ENCODE data around the gene HRAS. TPM values are rescaled to one million over a fixed set of nuclear protein-coding genes. Genes with fewer than 3 reads are reported as not detected.

HRAS gene
- total and polyA plus RNA-seq, 2 of the 8 experiments (the other 6 are each of a cell fraction or from before 2014, with no cell fraction given) = 44.3 to 54.7 TPM

DNA sequence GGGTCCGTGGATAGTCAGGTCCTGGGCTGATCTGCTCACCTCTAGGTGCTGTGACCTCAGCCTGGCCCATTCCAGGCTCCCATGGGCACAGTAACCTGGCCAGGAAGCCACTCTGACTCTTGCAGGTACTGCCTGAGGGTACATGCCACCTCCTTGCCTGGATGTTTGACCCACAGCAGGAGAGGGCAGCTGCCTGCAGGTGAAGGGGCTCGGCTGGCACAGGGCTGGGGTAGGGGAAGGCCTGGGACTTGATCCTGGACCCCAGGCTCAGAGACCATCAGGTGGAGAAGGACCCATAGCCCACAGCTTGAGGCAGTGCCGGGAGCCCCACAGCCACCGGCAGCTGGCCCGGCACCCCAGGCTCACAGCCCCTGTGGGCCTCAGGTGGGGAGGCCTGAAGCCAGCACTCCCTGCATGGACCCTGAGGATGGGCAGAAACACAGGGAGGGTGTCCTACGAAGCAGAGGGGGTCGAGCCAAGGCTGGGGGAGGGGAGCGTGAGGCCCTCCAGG is 4.7 kb upstream of the HRAS start (continued):
- no peak for TF ChIP-seq FOSL1 (IDR thresholded peaks at IDR 0.05; ENCODE audit: insufficient read depth, low read depth, low read length)
- TF ChIP-seq, protein P1, sequence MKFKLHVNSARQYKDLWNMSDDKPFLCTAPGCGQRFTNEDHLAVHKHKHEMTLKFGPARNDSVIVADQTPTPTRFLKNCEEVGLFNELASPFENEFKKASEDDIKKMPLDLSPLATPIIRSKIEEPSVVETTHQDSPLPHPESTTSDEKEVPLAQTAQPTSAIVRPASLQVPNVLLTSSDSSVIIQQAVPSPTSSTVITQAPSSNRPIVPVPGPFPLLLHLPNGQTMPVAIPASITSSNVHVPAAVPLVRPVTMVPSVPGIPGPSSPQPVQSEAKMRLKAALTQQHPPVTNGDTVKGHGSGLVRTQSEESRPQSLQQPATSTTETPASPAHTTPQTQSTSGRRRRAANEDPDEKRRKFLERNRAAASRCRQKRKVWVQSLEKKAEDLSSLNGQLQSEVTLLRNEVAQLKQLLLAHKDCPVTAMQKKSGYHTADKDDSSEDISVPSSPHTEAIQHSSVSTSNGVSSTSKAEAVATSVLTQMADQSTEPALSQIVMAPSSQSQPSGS (IDR thresholded peaks at IDR 0.05; ENCODE audit: low read length) = no peak
- no peak for TF ChIP-seq CEBPB (IDR thresholded peaks at IDR 0.05; ENCODE audit: low read depth, low read length)
- TF ChIP-seq TBP (IDR thresholded peaks at IDR 0.05; ENCODE audit: low read depth, low read length) = no peak
- TF ChIP-seq TCF12 (IDR thresholded peaks at IDR 0.05; ENCODE audit: low read depth, low read length) = no peak
- TF ChIP-seq JUND (IDR thresholded peaks at IDR 0.05; ENCODE audit: low read length) = no peak
- no peak for TF ChIP-seq HDAC6 (IDR thresholded peaks at IDR 0.05; ENCODE audit: low read depth, low read length)

Measured in H1 (cell line).